Measurements from ENCODE around the gene RAB17. TPM values are rescaled to one million over a fixed set of nuclear protein-coding genes. Genes with fewer than 3 reads are reported as not detected.

The RAB17 gene
- total RNA-seq, 1 experiment from 2014 or later = 60.9 TPM

- H3K4me1 ChIP-seq = no peaks in the 10 kb centered on the region; the same call in 1 of the 2 replicates
- DNase-seq = no peak
- Mint-ChIP-seq H3K27me3 (ENCODE audit: insufficient read depth, unreplicated experiment) (no peaks in the 10 kb centered on the region), H3K36me3 (ENCODE audit: insufficient read depth, unreplicated experiment) (no peaks in the 10 kb centered on the region), H3K9me3 (ENCODE audit: unreplicated experiment) (no peaks in the 10 kb centered on the region), H3K4me3 (ENCODE audit: unreplicated experiment) (peak overlapping the region; percentile 72), H3K27ac (ENCODE audit: unreplicated experiment) (no peak overlapping the region), H3K4me1 (ENCODE audit: low read depth, unreplicated experiment) (no peaks in the 10 kb centered on the region)
- H3K4me3 ChIP-seq (ENCODE audit: low read depth, low read length) = no peak overlapping the region
- intact Hi-C loops (cut with micrococcal nuclease; ENCODE audit: unreplicated experiment) = no loop called here
- H3K27me3 ChIP-seq (replicated peaks; ENCODE audit: control insufficient read depth, insufficient read depth, low read length) = no peaks in the 10 kb centered on the region
- CTCF ChIA-PET = no interaction called here
- TF ChIP-seq CTCF (IDR thresholded peaks at IDR 0.05; ENCODE audit: insufficient read depth in 1 of 2, low read depth in 1 of 2, low read length in 1 of 2, severe bottlenecking in 1 of 2, unreplicated experiment in 1 of 2) = no peak
- no peaks in the 10 kb centered on the region for H3K9me3 ChIP-seq
- H3K36me3 ChIP-seq (ENCODE audit: control insufficient read depth, insufficient read depth, low read length) = no peaks in the 10 kb centered on the region
- BruUV-seq (replicated peaks) = no TSS peak
- POLR2A ChIA-PET = no interaction called here
Observed at GRCh38 chr2:237629188-237629534, 38.6 kb upstream of the RAB17 start.

- POLR2A ChIA-PET = interaction anchor here (0.7 kb wide), 1 partner anchor 14 kb away, joined by 3 read pairs; no protein-coding TSS in a partner anchor
- Mint-ChIP-seq H3K4me1 (ENCODE audit: low read depth, unreplicated experiment) (no peaks in the 10 kb centered on the region), H3K9me3 (ENCODE audit: unreplicated experiment) (no peaks in the 10 kb centered on the region), H3K27me3 (ENCODE audit: insufficient read depth, unreplicated experiment) (no peaks in the 10 kb centered on the region), H3K27ac (ENCODE audit: unreplicated experiment) (no peak overlapping the region), H3K4me3 (ENCODE audit: unreplicated experiment) (peak overlapping the region; percentile 72), H3K36me3 (ENCODE audit: insufficient read depth, unreplicated experiment) (no peaks in the 10 kb centered on the region)
- H3K4me3 ChIP-seq (ENCODE audit: low read depth, low read length) = peak overlapping the region; percentile 35
- intact Hi-C loops (cut with micrococcal nuclease; ENCODE audit: unreplicated experiment) = no loop called here
- H3K9me3 ChIP-seq = no peaks in the 10 kb centered on the region
- no peaks in the 10 kb centered on the region for H3K36me3 ChIP-seq (ENCODE audit: control insufficient read depth, insufficient read depth, low read length)
- no peak for TF ChIP-seq CTCF (IDR thresholded peaks at IDR 0.05; ENCODE audit: insufficient read depth in 1 of 2, low read depth in 1 of 2, low read length in 1 of 2, severe bottlenecking in 1 of 2, unreplicated experiment in 1 of 2)
- no peaks in the 10 kb centered on the region; the same call in 1 of the 2 replicates for H3K4me1 ChIP-seq
- DNase-seq = no peak
- H3K27me3 ChIP-seq (replicated peaks; ENCODE audit: control insufficient read depth, insufficient read depth, low read length) = no peaks in the 10 kb centered on the region
- CTCF ChIA-PET = interaction anchor here (1.0 kb wide), 1 partner anchor 57 kb away, joined by 3 read pairs; no protein-coding TSS in a partner anchor
- TSS peak; percentile 46 for BruUV-seq (replicated peaks)
Observed at GRCh38 chr2:237628247-237629187, 38.0 kb upstream of the RAB17 start.

GRCh38 chr2:237627441-237628246 is 37.1 kb upstream of the RAB17 start, which contains the start of gene LRRFIP1:
TSS of gene LRRFIP1 (plus strand) at chr2:237627587. CDS start at chr2:237627645, 58 bp downstream.
- peak within 1 kb of the TSS; percentile 35 for H3K4me3 ChIP-seq (ENCODE audit: low read depth, low read length)
- H3K27me3 ChIP-seq (replicated peaks; ENCODE audit: control insufficient read depth, insufficient read depth, low read length) = no peaks in the 10 kb centered on the region
- H3K4me1 ChIP-seq = no peaks in the 10 kb centered on the region; the same call in 1 of the 2 replicates
- DNase-seq = peak; percentile 47 to 68
- CTCF ChIA-PET = interaction anchor here (1.0 kb wide), 1 partner anchor 58 kb away, joined by 3 read pairs; no protein-coding TSS in a partner anchor
- Mint-ChIP-seq H3K27ac (ENCODE audit: unreplicated experiment) (no peak within 1 kb of the TSS), H3K9me3 (ENCODE audit: unreplicated experiment) (no peaks in the 10 kb centered on the region), H3K4me3 (ENCODE audit: unreplicated experiment) (peak within 1 kb of the TSS; percentile 72), H3K4me1 (ENCODE audit: low read depth, unreplicated experiment) (no peaks in the 10 kb centered on the region), H3K36me3 (ENCODE audit: insufficient read depth, unreplicated experiment) (no peaks in the 10 kb centered on the region), H3K27me3 (ENCODE audit: insufficient read depth, unreplicated experiment) (no peaks in the 10 kb centered on the region)
- intact Hi-C loops (cut with micrococcal nuclease; ENCODE audit: unreplicated experiment) = no loop called here
- BruUV-seq (replicated peaks) = no TSS peak
- no peaks in the 10 kb centered on the region for H3K36me3 ChIP-seq (ENCODE audit: control insufficient read depth, insufficient read depth, low read length)
- no peaks in the 10 kb centered on the region for H3K9me3 ChIP-seq
- POLR2A ChIA-PET = interaction anchor here (0.7 kb wide), 1 partner anchor 13 kb away, joined by 3 read pairs; no protein-coding TSS in a partner anchor
- no peak for TF ChIP-seq CTCF (IDR thresholded peaks at IDR 0.05; ENCODE audit: insufficient read depth in 1 of 2, low read depth in 1 of 2, low read length in 1 of 2, severe bottlenecking in 1 of 2, unreplicated experiment in 1 of 2)
